Measurements from ENCODE around the gene KCNS3.

KCNS3 gene, protein sequence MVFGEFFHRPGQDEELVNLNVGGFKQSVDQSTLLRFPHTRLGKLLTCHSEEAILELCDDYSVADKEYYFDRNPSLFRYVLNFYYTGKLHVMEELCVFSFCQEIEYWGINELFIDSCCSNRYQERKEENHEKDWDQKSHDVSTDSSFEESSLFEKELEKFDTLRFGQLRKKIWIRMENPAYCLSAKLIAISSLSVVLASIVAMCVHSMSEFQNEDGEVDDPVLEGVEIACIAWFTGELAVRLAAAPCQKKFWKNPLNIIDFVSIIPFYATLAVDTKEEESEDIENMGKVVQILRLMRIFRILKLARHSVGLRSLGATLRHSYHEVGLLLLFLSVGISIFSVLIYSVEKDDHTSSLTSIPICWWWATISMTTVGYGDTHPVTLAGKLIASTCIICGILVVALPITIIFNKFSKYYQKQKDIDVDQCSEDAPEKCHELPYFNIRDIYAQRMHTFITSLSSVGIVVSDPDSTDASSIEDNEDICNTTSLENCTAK

DNA sequence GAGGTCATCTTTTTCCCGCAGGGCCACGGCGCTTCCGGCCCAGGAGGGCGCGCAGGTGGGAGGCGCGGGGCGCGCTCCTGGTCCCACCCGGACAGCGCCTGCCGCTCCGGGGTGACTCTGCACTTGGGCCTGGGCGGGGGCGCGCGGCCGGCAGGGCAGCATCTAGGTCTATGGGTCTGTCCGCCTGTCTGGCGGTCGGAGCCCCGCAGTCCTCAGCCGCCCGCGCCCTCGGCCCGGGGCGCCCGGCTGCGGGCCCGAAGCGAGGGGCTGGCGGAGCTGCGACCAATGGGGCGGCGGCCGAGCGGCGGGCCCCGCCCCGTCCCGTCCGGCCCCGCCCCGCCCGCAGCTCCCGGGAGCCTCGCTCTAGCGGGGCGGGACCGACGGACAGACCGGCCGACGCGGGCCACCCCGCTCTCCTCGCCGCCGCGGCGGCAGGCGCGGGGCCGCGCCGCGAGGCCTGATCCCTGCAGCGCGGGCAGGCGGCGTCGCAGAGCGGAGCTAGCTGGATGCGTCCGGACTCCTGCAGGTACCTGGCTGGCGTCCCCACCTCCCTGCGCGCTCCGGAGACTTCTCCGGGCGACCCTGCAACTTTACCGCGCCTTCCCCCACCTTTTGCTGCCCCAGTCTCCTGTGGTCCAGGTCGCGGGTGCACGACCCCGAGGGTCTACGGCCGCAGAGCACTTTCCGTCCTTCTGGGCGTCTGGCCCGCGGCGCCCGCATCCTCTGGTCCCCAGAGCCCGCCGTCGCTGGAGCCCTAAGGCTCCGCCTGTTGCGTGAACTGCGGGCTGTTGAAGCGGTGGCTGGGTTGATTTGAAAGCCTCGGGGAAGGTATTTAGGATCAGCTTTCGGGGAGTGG lies at the start of gene KCNS3:
Gene KCNS3 (plus strand): TSS at position 387 of the 856 bp plus-strand sequence. CDS start 52,342 bp downstream, outside the sequence.
- TF ChIP-seq, protein P1, sequence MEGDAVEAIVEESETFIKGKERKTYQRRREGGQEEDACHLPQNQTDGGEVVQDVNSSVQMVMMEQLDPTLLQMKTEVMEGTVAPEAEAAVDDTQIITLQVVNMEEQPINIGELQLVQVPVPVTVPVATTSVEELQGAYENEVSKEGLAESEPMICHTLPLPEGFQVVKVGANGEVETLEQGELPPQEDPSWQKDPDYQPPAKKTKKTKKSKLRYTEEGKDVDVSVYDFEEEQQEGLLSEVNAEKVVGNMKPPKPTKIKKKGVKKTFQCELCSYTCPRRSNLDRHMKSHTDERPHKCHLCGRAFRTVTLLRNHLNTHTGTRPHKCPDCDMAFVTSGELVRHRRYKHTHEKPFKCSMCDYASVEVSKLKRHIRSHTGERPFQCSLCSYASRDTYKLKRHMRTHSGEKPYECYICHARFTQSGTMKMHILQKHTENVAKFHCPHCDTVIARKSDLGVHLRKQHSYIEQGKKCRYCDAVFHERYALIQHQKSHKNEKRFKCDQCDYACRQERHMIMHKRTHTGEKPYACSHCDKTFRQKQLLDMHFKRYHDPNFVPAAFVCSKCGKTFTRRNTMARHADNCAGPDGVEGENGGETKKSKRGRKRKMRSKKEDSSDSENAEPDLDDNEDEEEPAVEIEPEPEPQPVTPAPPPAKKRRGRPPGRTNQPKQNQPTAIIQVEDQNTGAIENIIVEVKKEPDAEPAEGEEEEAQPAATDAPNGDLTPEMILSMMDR (IDR thresholded peaks at IDR 0.05; ENCODE audit: insufficient read depth, missing control alignments): no peak
- DNase-seq (ENCODE audit: insufficient read length, low spot score): peak; percentile 47
- FAIRE-seq: no peak

DNA sequence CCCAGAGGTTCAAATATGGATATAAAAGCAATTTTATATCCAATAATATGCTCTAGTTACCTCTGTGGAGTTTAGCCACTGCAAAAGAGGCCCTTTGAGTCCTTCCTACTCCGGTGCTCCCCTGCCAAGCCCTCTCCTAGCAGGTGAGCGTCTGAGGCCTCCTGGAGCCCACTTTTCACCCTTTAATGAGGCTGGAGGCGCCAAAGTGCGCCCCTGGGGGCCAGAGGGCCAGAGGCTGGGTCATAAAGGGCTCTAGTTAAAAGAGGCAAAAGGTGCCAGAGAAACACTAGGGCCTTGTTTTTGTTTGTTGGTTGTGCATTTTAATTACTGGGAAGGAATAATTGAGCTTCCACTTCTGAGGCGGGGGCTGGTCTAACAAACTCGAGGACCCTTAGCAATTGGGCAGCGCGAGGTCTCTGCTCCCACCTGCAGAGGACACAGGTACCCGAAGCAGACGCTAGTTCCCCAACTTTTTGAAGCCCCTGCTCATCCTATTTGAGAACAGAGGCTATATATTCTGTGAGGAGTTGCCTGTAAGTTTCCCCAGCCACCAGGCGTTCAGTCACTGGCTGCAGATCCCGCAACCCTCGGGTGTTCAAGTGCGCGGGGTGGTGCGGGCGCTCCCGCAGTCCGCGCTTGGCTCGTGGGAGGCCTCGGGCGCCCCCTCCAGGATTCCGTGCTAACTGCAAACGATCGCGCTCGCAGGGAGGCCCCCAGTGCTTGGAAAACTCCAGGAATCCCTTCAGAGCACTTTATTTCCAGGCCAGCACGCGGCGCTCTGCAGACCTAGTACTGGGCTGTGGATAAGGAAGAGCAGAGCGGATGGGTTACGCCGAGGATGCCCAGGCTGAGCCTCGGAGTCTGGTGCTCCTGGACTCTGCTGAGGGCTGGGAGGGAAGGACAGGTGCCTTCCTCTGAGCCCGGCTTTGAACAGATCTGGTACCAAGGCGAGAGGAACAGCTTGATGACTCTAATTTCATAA lies 48.1 kb upstream of the KCNS3 start:
- TF ChIP-seq, protein P1 (IDR thresholded peaks at IDR 0.05; ENCODE audit: insufficient read depth, missing control alignments): peak; percentile 77
- DNase-seq (ENCODE audit: insufficient read length, low spot score) (peak; percentile 32), FAIRE-seq (no peak)

DNA sequence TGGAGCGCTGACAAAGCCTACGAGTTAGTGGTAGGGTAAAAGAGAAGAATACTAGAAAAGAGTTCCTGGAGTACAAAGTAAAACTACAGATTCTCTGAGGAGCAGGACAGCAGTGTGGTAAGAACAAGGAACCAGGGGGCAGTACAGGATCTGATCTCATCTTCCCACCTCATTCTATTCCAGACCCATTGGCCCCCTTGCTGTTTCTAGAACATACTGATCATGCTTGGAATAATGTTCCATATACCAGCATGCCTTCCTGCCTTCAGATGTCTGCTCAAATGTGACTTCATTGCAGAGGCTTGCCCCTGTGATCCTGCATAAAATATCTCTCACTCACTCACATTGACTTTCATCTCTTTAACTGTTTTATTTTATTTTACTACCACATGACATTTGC lies 43.0 kb upstream of the KCNS3 start:
- TF ChIP-seq, protein P1 (IDR thresholded peaks at IDR 0.05; ENCODE audit: insufficient read depth, missing control alignments): no peak
- DNase-seq (ENCODE audit: insufficient read length, low spot score) (no peak), FAIRE-seq (no peak)

DNA sequence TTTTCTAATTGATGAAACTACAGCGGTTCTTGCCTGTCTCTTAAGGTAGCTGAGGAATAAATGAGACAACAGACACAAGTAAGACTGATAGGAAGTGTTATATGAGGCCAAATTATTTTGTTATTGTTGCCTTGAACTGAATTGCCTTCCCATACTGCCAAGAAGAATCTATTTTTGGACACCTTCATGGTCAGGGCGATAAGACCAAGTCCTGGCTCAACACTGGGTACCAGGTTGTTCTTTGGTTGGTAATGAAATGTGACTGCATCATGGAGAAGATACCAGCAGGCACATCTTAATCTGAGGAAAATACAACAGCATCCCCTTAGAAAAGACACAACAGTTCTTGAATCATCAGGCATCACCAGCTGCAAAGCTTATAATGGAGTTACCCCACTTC lies 38.5 kb upstream of the KCNS3 start:
- TF ChIP-seq, protein P1 (IDR thresholded peaks at IDR 0.05; ENCODE audit: insufficient read depth, missing control alignments): no peak
- FAIRE-seq: no peak
- DNase-seq (ENCODE audit: insufficient read length, low spot score): no peak

DNA sequence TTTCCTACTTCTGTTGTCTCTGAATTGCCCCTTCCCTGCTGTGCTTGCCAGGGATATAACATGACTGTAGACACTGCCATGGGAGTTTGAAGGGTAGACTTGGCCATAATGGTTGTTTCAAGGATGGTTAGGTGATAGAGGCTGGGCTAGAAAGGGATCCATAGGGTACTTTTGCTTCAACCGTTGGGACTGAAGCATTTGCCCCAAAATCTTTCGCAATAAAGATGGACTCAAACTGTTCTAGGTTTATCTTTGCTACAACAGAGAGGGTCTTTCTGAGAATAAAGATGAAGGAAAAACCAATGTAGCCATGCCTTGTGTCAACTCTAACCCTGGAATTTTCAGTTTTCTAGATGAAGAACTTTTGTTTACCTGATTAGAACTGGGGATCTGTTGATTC lies 35.0 kb upstream of the KCNS3 start:
- TF ChIP-seq, protein P1 (IDR thresholded peaks at IDR 0.05; ENCODE audit: insufficient read depth, missing control alignments): no peak
- DNase-seq (ENCODE audit: insufficient read length, low spot score) (no peak), FAIRE-seq (no peak)

DNA sequence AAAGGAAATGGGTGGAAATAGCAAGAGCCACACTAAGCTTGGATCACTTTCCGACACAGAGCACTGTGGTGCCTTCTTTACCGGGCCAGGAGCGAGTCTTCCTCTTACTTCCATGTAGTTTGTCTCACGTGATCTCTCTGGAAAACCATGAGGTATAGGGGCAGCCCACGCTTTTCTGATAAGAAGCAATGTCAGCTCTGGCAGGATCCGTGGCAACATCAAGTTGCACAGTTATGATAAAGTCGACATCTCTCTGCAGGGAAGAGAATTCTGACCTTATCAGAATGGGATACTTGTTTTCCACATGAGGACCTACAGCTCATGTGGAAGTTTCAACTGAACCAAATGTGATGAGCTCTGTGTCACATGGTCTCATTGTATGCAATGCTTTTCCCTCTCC lies 32.7 kb upstream of the KCNS3 start:
- DNase-seq (ENCODE audit: insufficient read length, low spot score): no peak
- no peak for FAIRE-seq
- TF ChIP-seq, protein P1 (IDR thresholded peaks at IDR 0.05; ENCODE audit: insufficient read depth, missing control alignments): no peak

Data from D721Med (cell line).